CD4-positive, CD25-positive, alpha-beta regulatory T cell (primary cell): ENCODE data around the gene DDX39A. TPM values are rescaled to one million over a fixed set of nuclear protein-coding genes. Genes with fewer than 3 reads are reported as not detected.
"Not testable (repeated sequence)": the region's sequence is repeated elsewhere in the genome, so short reads cannot be mapped to it uniquely, and the experiment has no call there.

Source experiments
- ATAC-seq, 2 donors: fragments of 150-1000 bp; cut with Tn5 transposase; one replicate each; pipeline ENCODE4 v1.10.0; 2021; ENCODE audit warnings: low read depth in 2 of 2, moderate number of reproducible peaks in 2 of 2, moderate library complexity in 1 of 2
- DNase-seq, 3 donors: peaks; one replicate each; pipeline versions ENCODE4 v3.0.0 to v3.0.0-alpha.2; 2012 to 2022; ENCODE audit warnings: mixed read lengths in 1 of 3
- H3K27ac ChIP-seq: one replicate; pipeline ENCODE4 v1.7.0; 2013; ENCODE audit warnings: mild to moderate bottlenecking, low read length; ENCODE audit not compliant: insufficient read depth, poor library complexity, severe bottlenecking
- H3K27me3 ChIP-seq: one replicate; pipeline ENCODE4 v1.7.0; 2013; ENCODE audit warnings: low read length; ENCODE audit not compliant: control insufficient read depth, insufficient read depth
- H3K36me3 ChIP-seq: one replicate; pipeline ENCODE4 v1.7.0; 2013; ENCODE audit warnings: mild to moderate bottlenecking, low read length, moderate library complexity; ENCODE audit not compliant: control insufficient read depth, insufficient read depth
- H3K4me1 ChIP-seq: 2 replicates; pipeline ENCODE4 v1.7.0; 2013; ENCODE audit warnings: mild to moderate bottlenecking, low read length; ENCODE audit not compliant: insufficient read depth, control insufficient read depth, poor library complexity, severe bottlenecking
- H3K4me3 ChIP-seq: one replicate; pipeline ENCODE4 v1.7.0; 2013; ENCODE audit warnings: low read depth, mild to moderate bottlenecking, low read length, moderate library complexity
- H3K9me3 ChIP-seq, 2 experiments: 1 replicate in 1 of 2; 2 replicates in 1 of 2; pipeline ENCODE4 v1.7.0; 2013; ENCODE audit warnings: low read length in 2 of 2, mild to moderate bottlenecking in 1 of 2, moderate library complexity in 1 of 2; ENCODE audit not compliant: control insufficient read depth in 2 of 2
- H3K27ac Mint-ChIP-seq, 3 donors: one replicate each; pipeline ENCODE4 v1.8.0; 2020 to 2022; ENCODE audit warnings: mild to moderate bottlenecking in 3 of 3, mixed read lengths in 3 of 3, moderate library complexity in 2 of 3
- H3K27me3 Mint-ChIP-seq: one replicate; pipeline ENCODE4 v1.8.0; 2022; ENCODE audit warnings: mild to moderate bottlenecking, mixed read lengths
- H3K36me3 Mint-ChIP-seq: one replicate; pipeline ENCODE4 v1.8.0; 2020; ENCODE audit warnings: mixed read lengths
- H3K4me1 Mint-ChIP-seq, 4 donors: one replicate each; pipeline ENCODE4 v1.8.0; 2020 to 2022; ENCODE audit warnings: mixed read lengths in 4 of 4, mild to moderate bottlenecking in 1 of 4
- H3K4me3 Mint-ChIP-seq, 4 donors: one replicate each; pipeline ENCODE4 v1.8.0; 2020 to 2022; ENCODE audit warnings: mild to moderate bottlenecking in 4 of 4, mixed read lengths in 4 of 4, moderate library complexity in 3 of 4
- H3K9me3 Mint-ChIP-seq, 7 donors: one replicate each; pipeline ENCODE4 v1.8.0; 2020 to 2022; ENCODE audit warnings: mixed read lengths in 7 of 7, mild to moderate bottlenecking in 3 of 7, moderate library complexity in 2 of 7
- polyA plus RNA-seq, 4 donors: library from polyadenylated mRNA; unstranded; fragments of 300-500 nt; fragmentation: Illumina TruSeq; gene quantifications; one replicate each; pipeline ENCODE4 v1.2.3, GENCODE V29; 2021
- total RNA-seq: library from RNA; stranded (reverse); gene quantifications from one replicate; pipeline ENCODE4 v1.2.3, GENCODE V29; 2022

Gene DDX39A
- total and polyA plus RNA-seq, 5 donors from 2014 or later, result 110 to 232 (median 130) TPM

GRCh38 chr19:14405758-14406644 is 13.1 kb downstream of the DDX39A start:
- H3K4me3 ChIP-seq, result no peak overlapping the region
- Mint-ChIP-seq H3K4me1 (peaks cover 0 to 26% (median 2%) of the 10 kb centered on the region in 4 donors), H3K27ac (peak overlapping the region in 2 of 3 donors; percentile 32 to 91), H3K4me3 (peak overlapping the region in 1 of 4 donors; percentile 60), H3K27me3 (no peaks in the 10 kb centered on the region), H3K36me3 (peaks cover 45% of the 10 kb centered on the region), H3K9me3 (peaks cover 0 to 3% (median 0%) of the 10 kb centered on the region in 7 donors)
- DNase-seq, result peak; percentile 80 to 88 (median 84)
- H3K9me3 ChIP-seq, result no peaks in the 10 kb centered on the region
- no peaks in the 10 kb centered on the region for H3K27me3 ChIP-seq
- peak overlapping the region; percentile 74 for H3K27ac ChIP-seq
- H3K36me3 ChIP-seq, result peaks cover 93% of the 10 kb centered on the region
- peak; percentile 72 to 75 for ATAC-seq
- peaks cover 15% of the 10 kb centered on the region for H3K4me1 ChIP-seq

- Mint-ChIP-seq H3K27me3 (no peaks in the 10 kb centered on the region), H3K9me3 (peaks cover 0 to 3% (median 0%) of the 10 kb centered on the region in 7 donors), H3K4me3 (no peak overlapping the region), H3K27ac (peak overlapping the region in 1 of 3 donors; percentile 83), H3K4me1 (peaks cover 0 to 22% (median 2%) of the 10 kb centered on the region in 4 donors), H3K36me3 (peaks cover 42% of the 10 kb centered on the region)
- no peaks in the 10 kb centered on the region for H3K27me3 ChIP-seq
- H3K27ac ChIP-seq, result peak overlapping the region; percentile 74
- ATAC-seq (no peak), DNase-seq (no peak)
- peaks cover 92% of the 10 kb centered on the region for H3K36me3 ChIP-seq
- H3K4me1 ChIP-seq, result peaks cover 9% of the 10 kb centered on the region
- no peak overlapping the region for H3K4me3 ChIP-seq
- no peaks in the 10 kb centered on the region for H3K9me3 ChIP-seq
These were observed 13.8 kb downstream of the DDX39A start for GRCh38 chr19:14405380-14405757.

- Mint-ChIP-seq H3K27ac (peak overlapping the region in 2 of 3 donors; percentile 77 to 94), H3K4me1 (peaks cover 0 to 17% (median 2%) of the 10 kb centered on the region in 4 donors), H3K9me3 (peaks cover 0 to 1% (median 0%) of the 10 kb centered on the region in 7 donors), H3K27me3 (no peaks in the 10 kb centered on the region), H3K4me3 (no peak overlapping the region), H3K36me3 (peaks cover 35% of the 10 kb centered on the region)
- Histone ChIP-seq H3K36me3 (peaks cover 89% of the 10 kb centered on the region), H3K9me3 (no peaks in the 10 kb centered on the region), H3K4me3 (no peak overlapping the region), H3K27ac (no peak overlapping the region), H3K4me1 (no peaks in the 10 kb centered on the region), H3K27me3 (no peaks in the 10 kb centered on the region)
- ATAC-seq, result no peak
- DNase-seq, result no peak
These were observed 14.8 kb downstream of the DDX39A start for GRCh38 chr19:14404312-14404711.

- Mint-ChIP-seq H3K36me3 (peaks cover 30% of the 10 kb centered on the region), H3K4me1 (peaks cover 0 to 12% (median 2%) of the 10 kb centered on the region in 4 donors)
- not testable (repeated sequence) for H3K4me3 Mint-ChIP-seq, H3K4me1 ChIP-seq, H3K27me3 Mint-ChIP-seq, DNase-seq, ATAC-seq, H3K4me3 ChIP-seq, H3K27ac Mint-ChIP-seq, H3K9me3 ChIP-seq, H3K27ac ChIP-seq, H3K27me3 ChIP-seq, H3K9me3 Mint-ChIP-seq
- peaks cover 87% of the 10 kb centered on the region for H3K36me3 ChIP-seq
These were observed 15.8 kb downstream of the DDX39A start for GRCh38 chr19:14403145-14403930.

GRCh38 chr19:14402332-14403144 is 16.6 kb downstream of the DDX39A start:
- no peaks in the 10 kb centered on the region for H3K27me3 ChIP-seq
- ATAC-seq (no peak), DNase-seq (no peak)
- Mint-ChIP-seq H3K4me3 (no peak overlapping the region), H3K9me3 (peaks cover 0 to 1% (median 0%) of the 10 kb centered on the region in 7 donors), H3K36me3 (peaks cover 33% of the 10 kb centered on the region), H3K27me3 (no peaks in the 10 kb centered on the region), H3K4me1 (peaks cover 0 to 10% (median 2%) of the 10 kb centered on the region in 4 donors), H3K27ac (peak overlapping the region in 1 of 3 donors; percentile 69)
- H3K9me3 ChIP-seq, result no peaks in the 10 kb centered on the region
- H3K36me3 ChIP-seq, result peaks cover 84% of the 10 kb centered on the region
- no peak overlapping the region for H3K27ac ChIP-seq
- H3K4me1 ChIP-seq, result no peaks in the 10 kb centered on the region
- H3K4me3 ChIP-seq, result no peak overlapping the region

- peak overlapping the region in 1 of 4 donors; percentile 77 for H3K4me3 Mint-ChIP-seq
- ATAC-seq (no peak), DNase-seq (no peak)
- H3K9me3 ChIP-seq, result no peaks in the 10 kb centered on the region
- H3K27me3 Mint-ChIP-seq, result no peaks in the 10 kb centered on the region
- no peaks in the 10 kb centered on the region for H3K4me1 ChIP-seq
- H3K4me3 ChIP-seq, result no peak overlapping the region
- H3K36me3 ChIP-seq, result peaks cover 80% of the 10 kb centered on the region
- H3K9me3 Mint-ChIP-seq, result peaks cover 0 to 1% (median 0%) of the 10 kb centered on the region in 7 donors
- H3K27ac Mint-ChIP-seq, result peak overlapping the region in 1 of 3 donors; percentile 56
- H3K4me1 Mint-ChIP-seq, result peaks cover 0 to 7% (median 1%) of the 10 kb centered on the region in 4 donors
- peaks cover 33% of the 10 kb centered on the region for H3K36me3 Mint-ChIP-seq
- H3K27me3 ChIP-seq, result no peaks in the 10 kb centered on the region
- no peak overlapping the region for H3K27ac ChIP-seq
These were observed 17.5 kb downstream of the DDX39A start for GRCh38 chr19:14401468-14402195.
